HepG2 (cell line): ENCODE measurements around the gene SOX12. TPM values are rescaled to one million over a fixed set of nuclear protein-coding genes. Genes with fewer than 3 reads are reported as not detected.
A peak's percentile ranks its signal among the peaks of the same experiment; 100 is the strongest.

Experiments used
- ATAC-seq: fragments of 200-7000 bp; cut with Tn5 transposase; 3 replicates; pipeline ENCODE4 v1.9.1; 2020; ENCODE audit warnings: mild to moderate bottlenecking, moderate library complexity
- BruUV-seq: library from RNA; stranded (reverse); fragments of 400-500 nt; replicated peaks from 2 replicates; lab custom pipeline; 2021; lab: Mats Ljungman, UMichigan
- CTCF ChIA-PET: fragments of 300-600 bp; formaldehyde crosslinking; extraction: SDS; loops from one replicate; lab custom pipeline; 2021; ENCODE audit warnings: low total read pairs, inconsistent platforms, low intra/inter-chr PET ratio; lab: Yijun Ruan, JAX
- POLR2A ChIA-PET: fragments of 350-600 bp; sonication (Branson Sonifier 250); formaldehyde crosslinking; loops from one replicate; lab custom pipeline; 2020; ENCODE audit warnings: antibody characterized with exemption, inconsistent platforms; lab: Yijun Ruan, JAX
- DNase-seq: peaks from one replicate; pipeline ENCODE4 v3.0.0-alpha.2; 2015; ENCODE audit warnings: low spot score
- FAIRE-seq: peaks from 3 replicates; lab custom pipeline; 2011; peaks lifted over from hg19 to GRCh38; lab: Jason Lieb, UNC
- H2AFZ ChIP-seq: one replicate; pipeline ENCODE4 v1.6.1; 2011; ENCODE audit warnings: low read length, inconsistent platforms
- H3K27ac ChIP-seq: fragments of 300-600 bp; 3 replicates; pipeline ENCODE4 v1.8.0; 2011; ENCODE audit warnings: mixed run types, mild to moderate bottlenecking, mixed read lengths, low read length, inconsistent platforms; ENCODE audit not compliant: insufficient read depth; ENCODE audit errors: extremely low read length
- H3K27me3 ChIP-seq, 2 experiments: fragments of 200-600 bp in 1 of 2; 2 replicates in 1 of 2; 3 replicates in 1 of 2; pipeline versions ENCODE4 v1.6.0 to v1.8.0; 2011; ENCODE audit warnings: low read length in 2 of 2, mild to moderate bottlenecking in 2 of 2, moderate library complexity in 2 of 2, inconsistent platforms in 1 of 2; ENCODE audit not compliant: insufficient read depth in 2 of 2, control insufficient read depth in 1 of 2
- H3K36me3 ChIP-seq, 2 experiments: fragments of 200-600 bp in 1 of 2; replicated peaks in 1 of 2; 2 replicates in 1 of 2; 3 replicates in 1 of 2; pipeline versions ENCODE4 v1.5.1 to v1.8.0; 2011; ENCODE audit warnings: low read length in 2 of 2, inconsistent platforms in 1 of 2; ENCODE audit not compliant: insufficient read depth in 2 of 2, control insufficient read depth in 1 of 2
- H3K4me1 ChIP-seq: 2 replicates; pipeline ENCODE4 v1.5.1; 2012; ENCODE audit warnings: low read length, inconsistent platforms; ENCODE audit not compliant: insufficient read depth
- H3K4me2 ChIP-seq: 2 replicates; pipeline ENCODE4 v1.6.0; 2011; ENCODE audit warnings: low read depth, low read length, inconsistent platforms
- H3K4me3 ChIP-seq, 3 experiments: fragments of 200-600 bp in 1 of 3; sonication (generic), shearing (Covaris generic) in 1 of 3; replicated peaks in 1 of 3; 2 replicates each; pipeline ENCODE4 v1.5.1; 2011 to 2016; ENCODE audit warnings: low read length in 3 of 3, inconsistent platforms in 2 of 3, low read depth in 2 of 3, mild to moderate bottlenecking in 2 of 3, control low read depth in 1 of 3, mixed read lengths in 1 of 3; ENCODE audit not compliant: insufficient read depth in 1 of 3
- H3K79me2 ChIP-seq: one replicate; pipeline ENCODE4 v1.6.1; 2011; ENCODE audit warnings: low read length, inconsistent platforms; ENCODE audit not compliant: insufficient read depth
- H3K9ac ChIP-seq: 2 replicates; pipeline ENCODE4 v1.6.0; 2011; ENCODE audit warnings: mild to moderate bottlenecking, low read depth, low read length, inconsistent platforms; ENCODE audit not compliant: insufficient read depth
- H3K9me3 ChIP-seq: 2 replicates; pipeline ENCODE4 v1.5.1; 2012; ENCODE audit warnings: mild to moderate bottlenecking, low read length
- H4K20me1 ChIP-seq: 2 replicates; pipeline ENCODE4 v1.6.0; 2011; ENCODE audit warnings: inconsistent platforms, mild to moderate bottlenecking, low read length, moderate library complexity; ENCODE audit not compliant: insufficient read depth
- ADNP ChIP-seq: sonication (generic); formaldehyde crosslinking; IDR thresholded peaks from 2 replicates; pipeline ENCODE4 v1.4.0; 2020; ENCODE audit warnings: missing genetic modification reagents
- ARID2 ChIP-seq: sonication (generic); formaldehyde crosslinking; IDR thresholded peaks from 2 replicates; pipeline ENCODE4 v1.8.1; 2022; ENCODE audit warnings: mild to moderate bottlenecking, missing genetic modification reagents, borderline replicate concordance
- BCL3 ChIP-seq: sonication (generic); formaldehyde crosslinking; IDR thresholded peaks from 2 replicates; pipeline ENCODE4 v1.5.1; 2020; ENCODE audit warnings: mild to moderate bottlenecking, missing genetic modification reagents, moderate library complexity
- CAMTA2 ChIP-seq: sonication (generic); formaldehyde crosslinking; IDR thresholded peaks from 2 replicates; pipeline ENCODE4 v1.4.0; 2020; ENCODE audit warnings: mild to moderate bottlenecking, missing genetic modification reagents, borderline replicate concordance
- CBFB ChIP-seq: sonication (generic); formaldehyde crosslinking; IDR thresholded peaks from 2 replicates; pipeline ENCODE4 v1.4.0; 2020; ENCODE audit warnings: missing genetic modification reagents
- HMGXB4 ChIP-seq, 2 experiments: sonication (generic) in 1 of 2; formaldehyde crosslinking in 1 of 2; IDR thresholded peaks; 2 replicates each; pipeline versions ENCODE4 v1.4.0 to v1.6.1; 2018 to 2020; ENCODE audit warnings: missing genetic modification reagents in 2 of 2, borderline replicate concordance in 1 of 2, low read depth in 1 of 2, mild to moderate bottlenecking in 1 of 2, missing biosample characterization in 1 of 2
- NFYC ChIP-seq: IDR thresholded peaks from 2 replicates; pipeline ENCODE4 v1.6.1; 2016; ENCODE audit warnings: missing genetic modification reagents, missing compliant biosample characterization
- PAF1 ChIP-seq: IDR thresholded peaks from 2 replicates; pipeline ENCODE4 v1.6.1; 2016; ENCODE audit warnings: missing genetic modification reagents, missing compliant biosample characterization
- PTBP1 ChIP-seq: fragments of 200-400 bp; formaldehyde crosslinking; IDR thresholded peaks from 2 replicates; pipeline ENCODE4 v1.6.1; 2018; ENCODE audit warnings: low read length, low read depth; ENCODE audit not compliant: poor library complexity, severe bottlenecking
- RAD51 ChIP-seq: fragments of 450-650 bp; IDR thresholded peaks from 2 replicates; pipeline ENCODE4 v1.6.1; 2016; ENCODE audit warnings: borderline replicate concordance
- ZNF224 ChIP-seq: sonication (generic); formaldehyde crosslinking; IDR thresholded peaks from 2 replicates; pipeline ENCODE4 v1.5.0; 2020; ENCODE audit warnings: mild to moderate bottlenecking, missing genetic modification reagents
- ZNF264 ChIP-seq: sonication (generic); formaldehyde crosslinking; IDR thresholded peaks from 2 replicates; pipeline ENCODE4 v1.4.0; 2020; ENCODE audit warnings: missing genetic modification reagents
- ZNF326 ChIP-seq: sonication (generic); formaldehyde crosslinking; IDR thresholded peaks from 2 replicates; pipeline ENCODE4 v1.4.0; 2020; ENCODE audit warnings: missing genetic modification reagents, borderline replicate concordance
- ZNF501 ChIP-seq: sonication (generic); formaldehyde crosslinking; IDR thresholded peaks from 2 replicates; pipeline ENCODE4 v1.5.1; 2020; ENCODE audit warnings: mild to moderate bottlenecking, moderate library complexity, missing genetic modification reagents
- WGBS: methylation state at CpG from one replicate; pipeline ENCODE4 v1.1.6; 2017; ENCODE audit warnings: low lambda C conversion rate; 5-methylcytosine and 5-hydroxymethylcytosine counted together
- in situ Hi-C: cut with HindIII; loops from 2 replicates; pipeline ENCODE4 v1.10.0; 2017; ENCODE audit warnings: low pct_unique_long_range_greater_than_20kb; ENCODE audit not compliant: extremely low pct_ligation_motif_present
- intact Hi-C: fragments of 100-400 bp; cut with micrococcal nuclease; formaldehyde crosslinking; loops from one replicate; pipeline ENCODE4 v1.10.0; 2022; ENCODE audit not compliant: unreplicated experiment
- polyA plus RNA-seq, 8 experiments: library from polyadenylated mRNA; depleted of rRNA in 3 of 8; stranded (reverse) in 7 of 8; unstranded in 1 of 8; fragments of >200 nt; fragmentation: Illumina TruSeq in 4 of 8; extraction: Trizol in 4 of 8; gene quantifications; 2 replicates each; pipeline versions ENCODE4 v1.2.1 to v1.2.3, GENCODE V29; 2011 to 2016; ENCODE audit warnings: low read depth in 4 of 8, missing spikeins in 1 of 8, mixed read lengths in 1 of 8; ENCODE audit not compliant: insufficient read depth in 1 of 8
- total RNA-seq, 5 experiments: library from RNA; depleted of rRNA; stranded (reverse); fragments of >200 nt; fragmentation: Illumina TruSeq; extraction: Trizol; gene quantifications; 2 replicates each; pipeline ENCODE4 v1.2.3, GENCODE V29; 2016; ENCODE audit warnings: low read depth in 1 of 5
- TF ChIP-seq, protein P1 (sequence below): sonication (generic); formaldehyde crosslinking; IDR thresholded peaks from 2 replicates; pipeline ENCODE4 v1.4.0; 2020; ENCODE audit warnings: mild to moderate bottlenecking, missing genetic modification reagents
- TF ChIP-seq, protein P2 (sequence below): sonication (generic); formaldehyde crosslinking; IDR thresholded peaks from 2 replicates; pipeline ENCODE4 v1.9.0; 2021; ENCODE audit warnings: missing genetic modification reagents, borderline replicate concordance
- TF ChIP-seq, protein P3 (sequence below): sonication (generic); formaldehyde crosslinking; IDR thresholded peaks from 2 replicates; pipeline ENCODE4 v1.5.1; 2020; ENCODE audit warnings: mild to moderate bottlenecking, moderate library complexity, missing genetic modification reagents

Gene SOX12
- total and polyA plus RNA-seq, 2 of the 13 experiments (the other 11 are each of a cell fraction or from before 2014, with no cell fraction given), result 10.0 to 18.7 TPM

GRCh38 chr20:370151-370600 is 44.8 kb downstream of the SOX12 start:
- ATAC-seq (peak; percentile 21), FAIRE-seq (peak; percentile 34), DNase-seq (peak; percentile 95)
- Histone ChIP-seq H3K27ac (peak overlapping the region; percentile 88), H2AFZ (no peak overlapping the region), H3K27me3 (no peaks in the 10 kb centered on the region), H3K4me1 (peaks cover 78% of the 10 kb centered on the region), H3K4me2 (peak overlapping the region; percentile 76), H4K20me1 (no peaks in the 10 kb centered on the region), H3K4me3 (peak overlapping the region in 1 of 3 experiments; percentile 58; a peak in 2 of 6 replicates), H3K9ac (peak overlapping the region; percentile 73), H3K79me2 (no peaks in the 10 kb centered on the region), H3K9me3 (no peaks in the 10 kb centered on the region), H3K36me3 (no peaks in the 10 kb centered on the region)
- in situ Hi-C loops, result no loop called here
- ChIA-PET CTCF (interaction anchor here (2.4 kb wide), 1 partner anchor 8 kb away, joined by 6 read pairs; no protein-coding TSS in a partner anchor), POLR2A (interaction anchor here (0.9 to 25.4 kb wide), 17 partner anchors 10 to 275 kb away, joined by 3 to 1587 read pairs (median 7); partner anchors contain the start of genes CSNK2A1, NRSN2, RBCK1 and SOX12)
- intact Hi-C loops, result loop anchor here (2.0 kb wide), 1 partner anchor 33 kb away; no protein-coding TSS in a partner anchor
- 4% methylated on average over 7 of the region's 7 CpGs for WGBS
- no TSS peak for BruUV-seq
- 0 out of 2 replicates have a peak, but pooled peaks have one; percentile 9 for TF ChIP-seq NFYC (CRISPR knock-in tag)
- TF ChIP-seq, protein P1, sequence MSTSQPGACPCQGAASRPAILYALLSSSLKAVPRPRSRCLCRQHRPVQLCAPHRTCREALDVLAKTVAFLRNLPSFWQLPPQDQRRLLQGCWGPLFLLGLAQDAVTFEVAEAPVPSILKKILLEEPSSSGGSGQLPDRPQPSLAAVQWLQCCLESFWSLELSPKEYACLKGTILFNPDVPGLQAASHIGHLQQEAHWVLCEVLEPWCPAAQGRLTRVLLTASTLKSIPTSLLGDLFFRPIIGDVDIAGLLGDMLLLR (CRISPR knock-in tag), result no peak
- TF ChIP-seq ZNF224 (CRISPR knock-in tag), result no peak
- TF ChIP-seq, protein P2, sequence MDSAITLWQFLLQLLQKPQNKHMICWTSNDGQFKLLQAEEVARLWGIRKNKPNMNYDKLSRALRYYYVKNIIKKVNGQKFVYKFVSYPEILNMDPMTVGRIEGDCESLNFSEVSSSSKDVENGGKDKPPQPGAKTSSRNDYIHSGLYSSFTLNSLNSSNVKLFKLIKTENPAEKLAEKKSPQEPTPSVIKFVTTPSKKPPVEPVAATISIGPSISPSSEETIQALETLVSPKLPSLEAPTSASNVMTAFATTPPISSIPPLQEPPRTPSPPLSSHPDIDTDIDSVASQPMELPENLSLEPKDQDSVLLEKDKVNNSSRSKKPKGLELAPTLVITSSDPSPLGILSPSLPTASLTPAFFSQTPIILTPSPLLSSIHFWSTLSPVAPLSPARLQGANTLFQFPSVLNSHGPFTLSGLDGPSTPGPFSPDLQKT (CRISPR knock-in tag), result no peak
- no peak for TF ChIP-seq ARID2 (CRISPR knock-in tag)
- peak in 1 of 2 experiments; percentile 39; a peak in 2 of 4 replicates for TF ChIP-seq HMGXB4 (CRISPR knock-in tag; IDR thresholded peaks at IDR 0.05; ENCODE audit: borderline replicate concordance in 1 of 2, low read depth in 1 of 2)
- no peak for TF ChIP-seq RAD51
- peak; percentile 58; the same call in 1 of the 2 replicates for TF ChIP-seq ZNF501 (CRISPR knock-in tag)
- 0 out of 2 replicates have a peak, but pooled peaks have one; percentile 71 for TF ChIP-seq BCL3 (CRISPR knock-in tag)
- TF ChIP-seq PTBP1, result no peak
- TF ChIP-seq ZNF326 (CRISPR knock-in tag), result no peak
- no peak; the same call in 1 of the 2 replicates for TF ChIP-seq CAMTA2
- TF ChIP-seq, protein P3, sequence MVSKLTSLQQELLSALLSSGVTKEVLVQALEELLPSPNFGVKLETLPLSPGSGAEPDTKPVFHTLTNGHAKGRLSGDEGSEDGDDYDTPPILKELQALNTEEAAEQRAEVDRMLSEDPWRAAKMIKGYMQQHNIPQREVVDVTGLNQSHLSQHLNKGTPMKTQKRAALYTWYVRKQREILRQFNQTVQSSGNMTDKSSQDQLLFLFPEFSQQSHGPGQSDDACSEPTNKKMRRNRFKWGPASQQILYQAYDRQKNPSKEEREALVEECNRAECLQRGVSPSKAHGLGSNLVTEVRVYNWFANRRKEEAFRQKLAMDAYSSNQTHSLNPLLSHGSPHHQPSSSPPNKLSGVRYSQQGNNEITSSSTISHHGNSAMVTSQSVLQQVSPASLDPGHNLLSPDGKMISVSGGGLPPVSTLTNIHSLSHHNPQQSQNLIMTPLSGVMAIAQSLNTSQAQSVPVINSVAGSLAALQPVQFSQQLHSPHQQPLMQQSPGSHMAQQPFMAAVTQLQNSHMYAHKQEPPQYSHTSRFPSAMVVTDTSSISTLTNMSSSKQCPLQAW (CRISPR knock-in tag), result peak; percentile 61
- TF ChIP-seq ADNP (CRISPR knock-in tag), result no peak
- TF ChIP-seq CBFB, result 0 out of 2 replicates have a peak, but pooled peaks have one; percentile 24
- no peak for TF ChIP-seq PAF1 (CRISPR knock-in tag)
- peak; percentile 62; the same call in 1 of the 2 replicates for TF ChIP-seq ZNF264 (CRISPR knock-in tag)
